A549 treated with AZD2906 at 1 μM for 4 hours (cell line): ENCODE results near the gene CCDC71. TPM values are rescaled to one million over a fixed set of nuclear protein-coding genes. Genes with fewer than 3 reads are reported as not detected.

ENCODE experiments used
- total RNA-seq: library from RNA; stranded (reverse); fragments of 200-300 nt; extraction: Qiagen RNA extraction; gene quantifications from 5 replicates; pipeline ENCODE4 v1.2.3, GENCODE V29; 2022

Gene CCDC71
- 12.1 to 16.0 TPM (median 14.4 TPM) in 5 replicates for total RNA-seq

GRCh38 chr3:49165771-49166751 lies at the start of gene CCDC71:
TSS of gene CCDC71 (minus strand) at chr3:49166331. CDS start at chr3:49164208, 2,123 bp downstream.

DNA sequence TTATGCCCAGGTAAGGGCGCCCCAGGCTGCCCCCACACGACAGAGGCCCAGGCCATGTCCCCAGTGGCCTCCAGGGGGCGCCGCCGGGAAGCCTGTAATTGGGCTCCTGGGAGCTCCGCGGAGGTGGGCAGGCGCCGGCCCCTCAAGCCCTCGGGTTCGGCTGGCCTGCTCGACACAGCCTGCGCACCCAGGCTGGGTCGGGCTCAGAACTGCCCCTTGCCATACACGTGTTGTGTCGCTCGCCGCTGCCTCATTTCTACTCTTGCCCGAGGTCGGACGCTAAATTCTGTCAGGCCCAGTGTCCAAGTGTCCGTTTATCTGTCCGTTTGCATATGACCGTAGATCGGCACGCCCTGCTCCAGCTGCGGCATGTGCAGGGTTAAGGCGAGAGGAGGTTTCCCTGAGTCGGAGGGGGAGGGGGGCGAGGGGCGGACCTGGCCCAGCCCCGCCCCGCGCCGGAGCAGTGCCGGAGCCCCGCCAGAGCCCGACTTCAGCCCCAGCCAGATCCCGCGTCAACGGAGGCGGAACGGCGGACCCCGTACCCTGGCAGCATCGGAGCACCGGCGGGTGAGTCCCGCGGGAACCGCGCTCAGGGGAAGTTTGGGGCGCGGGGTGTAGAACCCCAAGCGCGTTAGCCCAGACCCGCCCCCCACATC lies 5.1 kb upstream of the CCDC71 start, which contains the start of gene KLHDC8B:
Gene KLHDC8B (plus strand): TSS at position 480 of the 656 bp plus-strand sequence. CDS start 1,172 bp downstream, outside the sequence.

GRCh38 chr3:49132437-49133225 lies 33.5 kb downstream of the CCDC71 start, which contains the start of gene LAMB2:
TSS of gene LAMB2 (minus strand) at chr3:49133050. CDS start at chr3:49132867, 183 bp downstream.

GRCh38 chr3:49120438-49121131 lies 45.5 kb downstream of the CCDC71 start, which contains the start of gene USP19:
TSS of gene USP19 (minus strand) at chr3:49120823. CDS start at chr3:49119145, 1,678 bp downstream.

Other genes starting within 250 kb of the CCDC71 start
- gene ARIH2, start 247.5 kb downstream of the CCDC71 start, total RNA-seq = 48.2 to 62.9 TPM (median 55.2 TPM) in 5 replicates
- 12.4 to 18.2 TPM (median 16.8 TPM) in 5 replicates for gene P4HTM, start 176.1 kb downstream of the CCDC71 start, total RNA-seq
- 64.9 to 77.1 TPM (median 68.2 TPM) in 5 replicates for gene WDR6, start 158.9 kb downstream of the CCDC71 start, total RNA-seq
- 17.7 to 26.6 TPM (median 24.7 TPM) in 5 replicates for gene DALRD3, start 147.8 kb downstream of the CCDC71 start, total RNA-seq
- 56.6 to 92.9 TPM (median 89.5 TPM) in 5 replicates for gene NDUFAF3, start 144.2 kb downstream of the CCDC71 start, total RNA-seq
- 147 to 171 TPM (median 156 TPM) in 5 replicates for gene IMPDH2, start 136.9 kb downstream of the CCDC71 start, total RNA-seq
- gene QRICH1, start 72.3 kb downstream of the CCDC71 start, total RNA-seq = 32.4 to 39.5 TPM (median 37.2 TPM) in 5 replicates
- 123 to 154 TPM (median 143 TPM) in 5 replicates for gene QARS1, start 61.6 kb downstream of the CCDC71 start, total RNA-seq
- 17.5 to 23.3 TPM (median 20.5 TPM) in 5 replicates for gene USP19, start 45.5 kb downstream of the CCDC71 start, total RNA-seq
- 83.5 to 112 TPM (median 105 TPM) in 5 replicates for gene LAMB2, start 33.3 kb downstream of the CCDC71 start, total RNA-seq
- gene KLHDC8B, start 5.3 kb upstream of the CCDC71 start, total RNA-seq = 3.6 to 5.8 TPM (median 4.7 TPM) in 5 replicates
- 1.8 to 2.4 TPM (median 2.1 TPM) in 5 replicates for gene C3orf62, start 110.9 kb upstream of the CCDC71 start, total RNA-seq
- gene USP4, start 173.7 kb upstream of the CCDC71 start, total RNA-seq = 11.9 to 15.5 TPM (median 14.2 TPM) in 5 replicates
- 272 to 325 TPM (median 297 TPM) in 5 replicates for gene GPX1, start 192.0 kb upstream of the CCDC71 start, total RNA-seq
- gene RHOA, start 245.6 kb upstream of the CCDC71 start, total RNA-seq = 459 to 577 TPM (median 461 TPM) in 5 replicates
- 20.8 to 24.4 TPM (median 23.1 TPM) in 5 replicates for gene TCTA, start 246.1 kb upstream of the CCDC71 start, total RNA-seq